Tibial nerve (tissue), 4 donors: ENCODE results near the gene CARD9.

ENCODE experiments used
- CTCF ChIP-seq, 5 experiments: fragments of 200-600 bp in 3 of 5; fragments of 450-650 bp in 2 of 5; sonication (generic) in 3 of 5; IDR thresholded peaks; one replicate each; pipeline ENCODE4 v1.5.1; 2016 to 2019; ENCODE audit warnings: antibody characterized with exemption in 5 of 5, mild to moderate bottlenecking in 3 of 5, moderate library complexity in 2 of 5
- EP300 ChIP-seq, 2 donors: sonication (generic); formaldehyde crosslinking; IDR thresholded peaks; one replicate each; pipeline ENCODE4 v1.6.1; 2017; ENCODE audit warnings: antibody characterized with exemption in 2 of 2, mild to moderate bottlenecking in 1 of 2
- POLR2A ChIP-seq, 2 donors: fragments of 450-650 bp; IDR thresholded peaks; one replicate each; pipeline ENCODE4 v1.6.1; 2017; ENCODE audit warnings: antibody characterized with exemption in 2 of 2, mild to moderate bottlenecking in 2 of 2, moderate library complexity in 2 of 2

GRCh38 chr9:136393531-136393930 lies 20.1 kb upstream of the CARD9 start:
- TF ChIP-seq CTCF (IDR thresholded peaks at IDR 0.05): no peak
- no peak for TF ChIP-seq POLR2A (IDR thresholded peaks at IDR 0.05)
- no peak for TF ChIP-seq EP300 (IDR thresholded peaks at IDR 0.05)
